GM10248 (cell line): Measurements from ENCODE around the gene FAM216A.

ENCODE experiments used
- CTCF ChIA-PET: fragments of 300-600 bp; sonication (Branson Sonifier 250); formaldehyde crosslinking; extraction: SDS; loops from one replicate; lab custom pipeline; 2021; ENCODE audit warnings: antibody characterized with exemption; lab: Yijun Ruan, JAX
- POLR2A ChIA-PET: fragments of 350-650 bp; sonication (Branson Sonifier 250); formaldehyde crosslinking; extraction: SDS; loops from one replicate; lab custom pipeline; 2020; ENCODE audit warnings: antibody characterized with exemption; lab: Yijun Ruan, JAX
- DNase-seq: peaks from one replicate; pipeline ENCODE4 v3.0.0; 2012; ENCODE audit errors: extremely low spot score
- TF ChIP-seq, protein P1 (sequence below): IDR thresholded peaks from 2 replicates; pipeline ENCODE4 v1.5.1; 2012; ENCODE audit warnings: mild to moderate bottlenecking, low read depth; ENCODE audit errors: extremely low read depth, missing control alignments, control extremely low read depth

FAM216A gene

DNA sequence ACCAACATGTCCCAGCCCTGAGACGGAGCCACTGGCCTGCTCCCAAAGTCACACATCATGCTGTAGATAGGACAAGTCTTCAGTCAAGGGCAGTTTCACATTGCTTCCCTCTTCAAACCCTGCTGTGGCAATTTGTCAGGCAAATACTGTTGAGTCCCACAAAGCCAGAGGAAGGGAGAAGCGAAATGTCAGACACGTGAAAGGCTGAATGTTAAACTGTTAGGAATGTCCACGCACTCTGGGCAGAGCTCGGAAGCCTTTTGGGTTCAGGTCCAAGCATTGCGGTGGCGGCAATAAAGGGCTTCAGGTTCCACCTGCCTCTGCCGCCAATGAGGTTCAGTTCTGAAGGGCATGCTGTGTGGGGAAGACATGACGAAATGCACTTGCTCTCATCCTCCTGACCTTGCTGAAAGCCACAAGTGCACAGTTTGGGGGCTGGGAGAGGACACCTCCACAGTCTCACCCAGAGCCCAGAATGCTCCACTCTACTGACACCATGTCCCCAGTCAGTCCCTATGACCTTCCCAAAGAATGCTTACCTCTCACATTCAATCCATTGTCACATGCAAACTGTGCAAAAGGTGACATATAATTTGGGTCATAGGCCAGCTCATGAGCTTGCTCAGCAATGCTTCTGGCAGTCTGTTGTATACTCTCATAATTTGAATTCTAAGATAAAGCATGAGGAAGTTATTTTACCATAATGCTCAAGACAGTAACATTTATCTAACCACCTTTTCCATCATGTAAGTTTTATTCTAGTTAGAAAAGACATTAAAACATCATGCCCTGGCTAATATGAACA is 69.2 kb downstream of the FAM216A start:
- DNase-seq: no peak
- CTCF ChIA-PET: interaction anchor here (0.8 to 4.3 kb wide), 9 partner anchors 10 to 87 kb away, joined by 3 to 23 read pairs (median 4); partner anchors contain the start of gene ARPC3
- POLR2A ChIA-PET: no interaction called here
- TF ChIP-seq, protein P1, sequence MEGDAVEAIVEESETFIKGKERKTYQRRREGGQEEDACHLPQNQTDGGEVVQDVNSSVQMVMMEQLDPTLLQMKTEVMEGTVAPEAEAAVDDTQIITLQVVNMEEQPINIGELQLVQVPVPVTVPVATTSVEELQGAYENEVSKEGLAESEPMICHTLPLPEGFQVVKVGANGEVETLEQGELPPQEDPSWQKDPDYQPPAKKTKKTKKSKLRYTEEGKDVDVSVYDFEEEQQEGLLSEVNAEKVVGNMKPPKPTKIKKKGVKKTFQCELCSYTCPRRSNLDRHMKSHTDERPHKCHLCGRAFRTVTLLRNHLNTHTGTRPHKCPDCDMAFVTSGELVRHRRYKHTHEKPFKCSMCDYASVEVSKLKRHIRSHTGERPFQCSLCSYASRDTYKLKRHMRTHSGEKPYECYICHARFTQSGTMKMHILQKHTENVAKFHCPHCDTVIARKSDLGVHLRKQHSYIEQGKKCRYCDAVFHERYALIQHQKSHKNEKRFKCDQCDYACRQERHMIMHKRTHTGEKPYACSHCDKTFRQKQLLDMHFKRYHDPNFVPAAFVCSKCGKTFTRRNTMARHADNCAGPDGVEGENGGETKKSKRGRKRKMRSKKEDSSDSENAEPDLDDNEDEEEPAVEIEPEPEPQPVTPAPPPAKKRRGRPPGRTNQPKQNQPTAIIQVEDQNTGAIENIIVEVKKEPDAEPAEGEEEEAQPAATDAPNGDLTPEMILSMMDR: no peak

DNA sequence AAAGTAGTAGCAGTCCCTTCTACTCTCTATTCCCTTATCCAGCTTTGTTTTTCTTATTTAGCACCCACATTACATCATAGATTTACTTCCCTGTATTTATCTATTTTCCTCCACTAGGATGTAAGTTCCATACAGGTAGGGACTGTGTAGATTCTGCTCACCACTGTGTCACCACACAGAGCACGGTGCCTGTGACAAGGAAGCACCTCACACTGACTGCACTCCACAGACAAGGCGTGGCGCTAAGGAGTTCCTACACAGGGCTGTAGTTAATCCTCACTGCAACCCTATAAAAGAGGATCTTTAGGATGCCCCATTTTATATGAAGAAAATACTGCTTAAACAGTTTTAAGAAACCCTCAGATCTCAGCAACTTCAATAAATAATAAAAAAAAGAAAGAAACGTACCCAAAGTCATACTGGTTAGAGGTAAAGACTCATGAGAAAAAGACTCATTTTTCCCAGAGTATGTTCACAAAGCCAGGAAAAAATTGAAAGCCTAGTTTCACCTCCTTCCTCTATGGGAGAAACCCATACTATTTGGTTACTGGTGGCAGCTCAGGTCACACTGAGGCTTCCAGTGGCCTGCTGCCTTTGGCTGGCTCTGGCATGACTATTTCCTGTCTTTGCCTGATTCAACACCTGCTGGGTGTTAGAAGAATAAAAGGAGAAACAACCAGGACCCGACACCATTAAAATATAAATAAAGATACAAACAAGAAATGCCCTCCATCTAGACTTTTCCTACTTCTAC is 70.4 kb downstream of the FAM216A start:
- TF ChIP-seq, protein P1: no peak
- ChIA-PET POLR2A (interaction anchor here (0.7 kb wide), 1 partner anchor 442 kb away, joined by 3 read pairs; no protein-coding TSS in a partner anchor), CTCF (interaction anchor here (1.1 to 4.3 kb wide), 8 partner anchors 8 to 70 kb away, joined by 3 to 23 read pairs (median 6); partner anchors contain the start of gene FAM216A)
- no peak for DNase-seq
